ENCODE measurements around the gene TEX14. TPM values are rescaled to one million over a fixed set of nuclear protein-coding genes. Genes with fewer than 3 reads are reported as not detected.
"Not testable (repeated sequence)": the region's sequence is repeated elsewhere in the genome, so short reads cannot be mapped to it uniquely, and the experiment has no call there.

TEX14 gene
- total RNA-seq, 4 donors from 2014 or later: 0.27 TPM; not detected in 3

DNA sequence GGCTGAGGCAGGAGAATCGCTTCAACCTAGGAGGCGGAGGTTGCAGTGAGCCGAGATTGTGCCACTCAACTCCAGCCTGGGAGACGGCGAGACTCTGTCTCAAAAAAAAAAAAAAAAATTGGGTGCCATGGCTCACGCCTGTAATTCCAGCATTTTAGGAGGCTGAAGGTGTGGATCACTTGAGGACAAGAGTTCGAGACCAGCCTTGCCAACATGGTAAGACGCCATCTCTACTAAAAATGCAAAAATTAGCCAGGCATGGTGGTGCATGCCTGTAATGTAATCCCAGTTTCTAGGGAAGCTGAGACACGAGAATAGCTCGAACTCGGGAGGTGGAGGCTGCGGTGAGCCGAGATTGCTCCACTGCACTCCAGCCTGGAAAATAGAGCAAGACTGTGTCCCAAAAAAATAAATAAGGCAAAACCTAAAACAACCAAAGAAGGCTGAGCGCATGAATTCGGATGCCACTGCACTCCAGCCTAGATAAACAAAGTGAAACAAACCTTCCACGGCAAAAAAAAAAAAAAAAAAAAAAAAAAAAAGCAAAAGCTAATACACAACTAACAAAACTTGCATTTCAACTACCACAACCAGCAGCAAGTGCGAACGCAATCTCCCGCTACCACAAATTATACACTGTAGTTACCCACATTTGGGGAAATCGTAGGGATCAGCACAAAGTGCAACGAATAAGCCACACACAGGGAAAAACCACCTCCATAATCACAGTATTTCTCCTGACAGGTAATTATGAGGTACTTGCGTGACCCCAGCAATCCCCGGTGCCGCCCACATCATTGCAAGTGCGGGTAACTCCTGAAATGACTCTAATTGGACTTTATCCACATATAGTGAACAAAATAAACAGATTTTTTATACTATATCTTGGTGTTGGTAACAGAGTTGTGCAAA lies 25.6 kb downstream of the TEX14 start:
- WGBS, 2 donors (ENCODE audit: low coverage in 1 of 2): 71 to 77% methylated on average over 15 to 25 of the region's 25 CpGs
- peak overlapping the region in 1 of 4 donors; percentile 14 for H3K27ac ChIP-seq
- no peaks in the 10 kb centered on the region for H3K4me1 ChIP-seq
- TF ChIP-seq POLR2AphosphoS5 (IDR thresholded peaks at IDR 0.05) (no peak), POLR2A (IDR thresholded peaks at IDR 0.05) (no peak), EP300 (IDR thresholded peaks at IDR 0.05; ENCODE audit: low read depth) (no peak)
- TF ChIP-seq, protein P1, sequence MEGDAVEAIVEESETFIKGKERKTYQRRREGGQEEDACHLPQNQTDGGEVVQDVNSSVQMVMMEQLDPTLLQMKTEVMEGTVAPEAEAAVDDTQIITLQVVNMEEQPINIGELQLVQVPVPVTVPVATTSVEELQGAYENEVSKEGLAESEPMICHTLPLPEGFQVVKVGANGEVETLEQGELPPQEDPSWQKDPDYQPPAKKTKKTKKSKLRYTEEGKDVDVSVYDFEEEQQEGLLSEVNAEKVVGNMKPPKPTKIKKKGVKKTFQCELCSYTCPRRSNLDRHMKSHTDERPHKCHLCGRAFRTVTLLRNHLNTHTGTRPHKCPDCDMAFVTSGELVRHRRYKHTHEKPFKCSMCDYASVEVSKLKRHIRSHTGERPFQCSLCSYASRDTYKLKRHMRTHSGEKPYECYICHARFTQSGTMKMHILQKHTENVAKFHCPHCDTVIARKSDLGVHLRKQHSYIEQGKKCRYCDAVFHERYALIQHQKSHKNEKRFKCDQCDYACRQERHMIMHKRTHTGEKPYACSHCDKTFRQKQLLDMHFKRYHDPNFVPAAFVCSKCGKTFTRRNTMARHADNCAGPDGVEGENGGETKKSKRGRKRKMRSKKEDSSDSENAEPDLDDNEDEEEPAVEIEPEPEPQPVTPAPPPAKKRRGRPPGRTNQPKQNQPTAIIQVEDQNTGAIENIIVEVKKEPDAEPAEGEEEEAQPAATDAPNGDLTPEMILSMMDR (IDR thresholded peaks at IDR 0.05): no peak
- no peaks in the 10 kb centered on the region for H3K9me3 ChIP-seq
- no peaks in the 10 kb centered on the region for H3K36me3 ChIP-seq
- peaks cover 5% of the 10 kb centered on the region for H3K27me3 ChIP-seq
- DNase-seq: no peak
- intact Hi-C loops (cut with DNase I; ENCODE audit: low total_unique reads): no loop called here
- in situ Hi-C loops (cut with MboI; ENCODE audit: low pct_ligation_motif_present in 1 of 4, low pct_unique_long_range_greater_than_20kb in 1 of 4, low sequenced_read_pairs in 3 of 4): no loop called here
- H3K4me3 ChIP-seq: peak overlapping the region in 2 of 4 donors; percentile 11 to 16

DNA sequence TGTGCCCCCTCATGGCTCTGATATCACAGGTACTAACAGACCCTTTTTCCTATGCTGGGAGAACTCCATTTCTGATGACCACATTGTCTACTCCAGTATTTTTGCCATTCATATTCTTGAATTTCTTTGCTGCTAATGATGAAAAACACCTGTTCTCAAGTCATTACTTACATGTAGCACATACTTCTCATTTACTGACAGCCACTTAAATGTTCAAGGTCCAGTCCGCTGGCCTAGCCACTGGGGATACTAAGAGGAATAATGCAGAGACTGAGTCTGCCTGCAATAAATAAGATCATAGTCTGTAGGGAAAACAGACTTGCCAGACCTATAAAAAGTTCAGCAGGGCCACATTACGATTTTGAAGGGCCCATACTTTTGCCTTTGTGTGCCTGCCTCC lies 27.5 kb downstream of the TEX14 start:
- 70 to 72% methylated on average over 2 of the region's 2 CpGs for WGBS, 2 donors (ENCODE audit: low coverage in 1 of 2)
- in situ Hi-C loops (cut with MboI; ENCODE audit: low pct_ligation_motif_present in 1 of 4, low pct_unique_long_range_greater_than_20kb in 1 of 4, low sequenced_read_pairs in 3 of 4) (no loop called here), intact Hi-C loops (cut with DNase I; ENCODE audit: low total_unique reads) (no loop called here)
- Histone ChIP-seq H3K27ac (no peak overlapping the region), H3K9me3 (no peaks in the 10 kb centered on the region), H3K27me3 (no peaks in the 10 kb centered on the region), H3K4me1 (peaks cover 0 to 4% (median 0%) of the 10 kb centered on the region in 4 donors), H3K36me3 (no peaks in the 10 kb centered on the region), H3K4me3 (no peak overlapping the region)
- DNase-seq: no peak
- TF ChIP-seq, protein P1 (IDR thresholded peaks at IDR 0.05): no peak
- no peak for TF ChIP-seq POLR2A (IDR thresholded peaks at IDR 0.05)

DNA sequence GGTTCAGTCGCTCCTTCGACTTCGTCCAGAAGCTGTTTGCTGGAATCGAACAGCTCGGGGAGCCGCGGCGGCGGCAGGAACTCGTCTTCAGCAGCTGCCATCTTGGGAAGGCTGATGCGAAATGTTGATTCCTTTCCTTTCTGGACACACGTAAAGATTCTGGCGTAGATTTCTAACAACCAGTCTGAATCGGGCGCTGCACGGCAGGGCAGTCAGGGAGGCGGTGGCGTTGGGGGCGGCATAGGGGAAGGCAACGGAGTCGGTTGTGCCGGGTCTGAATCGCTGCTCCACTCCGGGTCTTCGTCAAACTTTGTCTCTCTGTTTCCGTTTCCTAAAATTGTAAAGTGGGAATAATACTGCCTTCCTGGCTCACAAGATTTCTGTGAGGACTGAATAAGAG lies 30.3 kb downstream of the TEX14 start:
- Histone ChIP-seq H3K4me3 (no peak overlapping the region), H3K4me1 (peaks cover 0 to 8% (median 0%) of the 10 kb centered on the region in 4 donors), H3K9me3 (no peaks in the 10 kb centered on the region), H3K27ac (no peak overlapping the region), H3K27me3 (no peaks in the 10 kb centered on the region), H3K36me3 (no peaks in the 10 kb centered on the region)
- DNase-seq: no peak
- in situ Hi-C loops (cut with MboI; ENCODE audit: low pct_ligation_motif_present in 1 of 4, low pct_unique_long_range_greater_than_20kb in 1 of 4, low sequenced_read_pairs in 3 of 4): no loop called here
- intact Hi-C loops (cut with DNase I; ENCODE audit: low total_unique reads): no loop called here
- WGBS, 2 donors (ENCODE audit: low coverage in 1 of 2): 93% methylated on average over 26 of the region's 26 CpGs; no CpG with 5 or more reads in 1 of the 2 donors
- TF ChIP-seq EP300 (IDR thresholded peaks at IDR 0.05; ENCODE audit: low read depth) (no peak), POLR2AphosphoS5 (IDR thresholded peaks at IDR 0.05) (no peak)

DNA sequence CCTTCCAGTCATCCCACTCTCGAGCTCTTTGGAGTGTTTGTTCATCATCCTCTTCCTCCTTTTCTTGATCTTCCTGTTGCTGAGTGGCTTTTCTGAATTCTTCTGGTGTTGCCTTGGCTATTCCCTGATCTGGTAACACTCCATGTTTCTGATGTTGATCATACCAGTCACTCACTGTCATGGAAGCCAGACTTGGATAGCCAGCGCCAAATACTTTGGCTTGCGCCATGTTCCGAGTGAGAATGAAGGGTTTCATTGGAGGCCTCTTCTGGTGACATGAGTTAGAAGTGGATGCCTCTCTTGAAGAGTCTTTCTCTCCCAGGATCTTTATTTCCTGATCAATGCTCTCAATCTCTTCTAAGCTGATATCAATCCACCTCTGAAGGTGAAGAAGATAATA lies 31.2 kb downstream of the TEX14 start:
- DNase-seq: no peak
- WGBS, 2 donors (ENCODE audit: low coverage in 1 of 2): 89 to 96% methylated on average over 4 of the region's 4 CpGs
- in situ Hi-C loops (cut with MboI; ENCODE audit: low pct_ligation_motif_present in 1 of 4, low pct_unique_long_range_greater_than_20kb in 1 of 4, low sequenced_read_pairs in 3 of 4): no loop called here
- no peak overlapping the region for H3K4me3 ChIP-seq
- no peaks in the 10 kb centered on the region for H3K9me3 ChIP-seq
- H3K27ac ChIP-seq: no peak overlapping the region
- peaks cover 0 to 8% (median 0%) of the 10 kb centered on the region in 4 donors for H3K4me1 ChIP-seq
- H3K27me3 ChIP-seq: no peaks in the 10 kb centered on the region
- TF ChIP-seq POLR2AphosphoS5 (IDR thresholded peaks at IDR 0.05) (no peak), POLR2A (IDR thresholded peaks at IDR 0.05) (no peak), EP300 (IDR thresholded peaks at IDR 0.05; ENCODE audit: low read depth) (no peak)
- TF ChIP-seq, protein P1 (IDR thresholded peaks at IDR 0.05): no peak
- intact Hi-C loops (cut with DNase I; ENCODE audit: low total_unique reads): no loop called here
- H3K36me3 ChIP-seq: no peaks in the 10 kb centered on the region

DNA sequence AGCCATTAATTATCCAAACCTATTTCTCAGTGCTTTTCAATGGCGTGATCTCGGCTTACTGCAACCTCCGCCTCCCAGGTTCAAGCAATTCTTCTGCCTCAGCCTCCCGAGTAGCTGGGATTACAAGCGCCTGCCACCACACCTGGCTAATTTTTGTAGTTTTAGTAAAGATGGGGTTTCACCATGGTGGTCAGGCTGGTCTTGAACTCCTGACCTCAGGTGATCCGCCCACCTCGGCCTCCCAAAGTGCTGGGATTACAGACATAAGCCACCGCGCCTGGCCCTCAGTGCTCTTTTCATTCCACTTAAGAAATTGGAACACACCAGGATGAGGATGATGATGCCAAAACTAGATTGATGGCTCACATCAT lies 32.1 kb downstream of the TEX14 start:
- intact Hi-C loops (cut with DNase I; ENCODE audit: low total_unique reads); H3K36me3 ChIP-seq; H3K9me3 ChIP-seq; H3K27me3 ChIP-seq; H3K4me1 ChIP-seq; in situ Hi-C loops (cut with MboI; ENCODE audit: low pct_ligation_motif_present in 1 of 4, low pct_unique_long_range_greater_than_20kb in 1 of 4, low sequenced_read_pairs in 3 of 4); DNase-seq: not testable (repeated sequence)
- WGBS, 2 donors (ENCODE audit: low coverage in 1 of 2): 8 to 30% methylated on average over 5 to 9 of the region's 9 CpGs
- Histone ChIP-seq H3K27ac (peak overlapping the region; percentile 52 to 85 (median 64)), H3K4me3 (peak overlapping the region; percentile 15 to 48 (median 28))

Data from transverse colon (tissue), 4 donors.